D341Med (cell line): ENCODE measurements around the gene KCNK7.

Experiments
- DNase-seq: peaks from one replicate; pipeline ENCODE4 v3.0.0; 2012; ENCODE audit warnings: low spot score

KCNK7 gene

GRCh38 chr11:65627202-65627601 is 31.6 kb upstream of the KCNK7 start:
- no peak for DNase-seq

GRCh38 chr11:65625628-65626342 is 30.2 kb upstream of the KCNK7 start:
- DNase-seq, result peak; percentile 86

- DNase-seq, result no peak
Measured at GRCh38 chr11:65624931-65625627, 29.5 kb upstream of the KCNK7 start.

DNA sequence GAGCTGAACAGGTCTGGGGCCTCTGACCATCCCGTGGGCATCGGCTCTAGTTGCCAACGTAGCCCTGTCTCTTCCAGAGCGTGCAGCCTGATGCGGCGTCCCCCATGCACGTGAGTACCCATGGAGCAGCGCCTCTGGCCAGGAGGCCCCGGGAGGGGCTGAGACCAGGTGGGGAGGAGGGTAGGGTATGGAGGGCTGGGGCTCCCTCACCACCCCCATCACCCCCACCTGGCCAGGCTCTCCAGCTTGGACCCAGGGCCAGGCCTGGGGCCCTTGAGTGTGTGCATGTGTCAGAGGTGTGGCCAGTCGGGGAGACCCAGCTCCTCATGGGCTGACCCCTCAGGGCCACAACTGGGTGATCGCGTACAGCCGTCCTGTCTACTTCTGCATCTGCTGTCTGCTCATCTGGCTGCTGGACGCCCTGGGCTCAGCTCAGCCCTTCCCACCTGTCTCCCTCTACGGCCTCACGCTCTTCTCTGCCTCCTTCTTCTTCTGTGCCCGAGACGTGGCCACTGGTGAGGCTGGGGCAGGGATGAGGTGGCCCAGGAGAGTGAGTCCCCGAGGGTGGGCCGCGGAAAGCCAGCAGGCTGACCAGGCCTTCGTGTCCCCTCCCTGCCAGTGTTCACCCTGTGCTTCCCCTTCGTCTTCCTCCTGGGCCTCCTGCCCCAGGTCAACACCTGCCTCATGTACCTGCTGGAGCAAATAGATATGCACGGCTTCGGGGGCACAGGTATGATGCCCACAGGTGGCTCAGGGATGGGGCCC is 28.4 kb upstream of the KCNK7 start:
- no peak for DNase-seq

GRCh38 chr11:65623177-65623576 is 27.6 kb upstream of the KCNK7 start:
- no peak for DNase-seq

GRCh38 chr11:65622011-65622410 is 26.4 kb upstream of the KCNK7 start:
- no peak for DNase-seq

- DNase-seq, result no peak
Measured at GRCh38 chr11:65621460-65621859, 25.9 kb upstream of the KCNK7 start.

DNA sequence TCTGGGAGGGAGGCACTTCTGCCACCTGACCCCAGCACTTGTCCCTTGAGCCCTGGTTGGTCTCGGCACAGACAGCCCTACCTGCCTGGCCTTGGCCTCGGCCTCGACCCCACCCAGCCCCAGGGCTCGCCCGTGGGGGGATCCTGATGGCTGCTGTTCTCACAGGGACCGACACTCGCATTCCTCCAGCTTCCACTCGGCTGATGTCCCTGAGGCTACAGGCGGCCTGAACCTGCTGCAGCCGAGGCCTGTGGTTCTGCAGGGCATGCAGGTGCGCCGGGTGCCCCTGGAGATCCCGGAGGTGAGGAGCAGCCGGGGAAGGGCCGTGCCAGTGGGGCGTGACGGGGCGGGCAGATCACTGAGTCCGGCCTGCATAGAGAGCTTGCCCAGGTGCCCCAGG is 25.1 kb upstream of the KCNK7 start:
- no peak for DNase-seq

GRCh38 chr11:65619281-65619928 is 23.8 kb upstream of the KCNK7 start:
- DNase-seq, result no peak

DNA sequence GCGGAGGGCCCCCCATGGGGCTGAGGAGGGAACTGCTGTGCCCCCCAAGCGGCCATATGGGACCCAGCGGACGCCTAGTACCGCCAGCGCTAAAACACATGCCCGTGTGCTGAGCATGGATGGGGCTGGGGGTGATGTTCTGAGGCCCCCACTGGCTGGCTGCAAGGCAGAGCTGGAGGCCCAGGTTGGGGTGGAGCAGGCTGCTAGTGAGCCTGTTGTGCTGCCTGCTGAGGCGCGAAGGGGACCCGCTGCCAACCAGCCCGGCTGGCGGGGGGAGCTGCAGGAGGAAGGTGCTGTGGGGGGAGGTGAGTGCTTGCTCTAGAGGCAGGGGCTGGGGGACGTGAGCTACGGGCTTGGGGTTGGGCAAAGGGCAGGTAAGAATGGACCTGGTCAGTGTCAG is 23.2 kb upstream of the KCNK7 start:
- no peak for DNase-seq

- DNase-seq, result no peak
Measured at GRCh38 chr11:65617990-65618751, 22.6 kb upstream of the KCNK7 start.

GRCh38 chr11:65617136-65617850 is 21.7 kb upstream of the KCNK7 start:
- DNase-seq, result no peak

GRCh38 chr11:65616575-65617001 is 21.0 kb upstream of the KCNK7 start:
- no peak for DNase-seq

DNA sequence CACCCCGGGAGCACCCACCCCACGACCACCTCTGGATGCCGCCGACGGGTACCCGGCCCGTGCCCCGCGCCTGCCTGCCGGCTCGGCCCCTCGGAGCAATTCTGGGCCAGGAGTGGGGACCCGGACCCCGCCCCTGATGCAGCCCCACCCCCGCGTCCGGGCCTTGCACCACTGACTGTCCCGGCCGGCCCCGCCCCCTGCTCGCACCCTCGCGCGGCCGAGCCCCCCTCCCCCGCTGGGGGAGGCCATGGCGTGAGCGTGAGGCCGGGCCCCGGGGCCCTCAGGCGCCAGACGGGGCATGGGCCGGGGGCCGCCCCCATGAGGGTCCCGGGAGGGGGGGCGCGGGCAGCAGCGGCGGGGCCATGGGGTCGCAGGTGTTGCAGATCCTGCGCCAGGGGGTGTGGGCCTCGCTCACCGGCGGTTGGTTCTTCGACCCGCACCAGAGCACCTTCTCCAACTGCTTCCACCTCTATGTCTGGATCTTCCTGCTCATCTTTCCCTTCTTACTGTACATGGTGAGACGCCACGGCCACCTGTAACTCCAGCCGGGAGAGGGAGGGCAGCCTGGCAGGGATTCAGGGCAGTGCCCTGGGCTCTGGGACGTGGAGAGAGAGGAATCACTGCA is 20.5 kb upstream of the KCNK7 start:
- no peak for DNase-seq

DNA sequence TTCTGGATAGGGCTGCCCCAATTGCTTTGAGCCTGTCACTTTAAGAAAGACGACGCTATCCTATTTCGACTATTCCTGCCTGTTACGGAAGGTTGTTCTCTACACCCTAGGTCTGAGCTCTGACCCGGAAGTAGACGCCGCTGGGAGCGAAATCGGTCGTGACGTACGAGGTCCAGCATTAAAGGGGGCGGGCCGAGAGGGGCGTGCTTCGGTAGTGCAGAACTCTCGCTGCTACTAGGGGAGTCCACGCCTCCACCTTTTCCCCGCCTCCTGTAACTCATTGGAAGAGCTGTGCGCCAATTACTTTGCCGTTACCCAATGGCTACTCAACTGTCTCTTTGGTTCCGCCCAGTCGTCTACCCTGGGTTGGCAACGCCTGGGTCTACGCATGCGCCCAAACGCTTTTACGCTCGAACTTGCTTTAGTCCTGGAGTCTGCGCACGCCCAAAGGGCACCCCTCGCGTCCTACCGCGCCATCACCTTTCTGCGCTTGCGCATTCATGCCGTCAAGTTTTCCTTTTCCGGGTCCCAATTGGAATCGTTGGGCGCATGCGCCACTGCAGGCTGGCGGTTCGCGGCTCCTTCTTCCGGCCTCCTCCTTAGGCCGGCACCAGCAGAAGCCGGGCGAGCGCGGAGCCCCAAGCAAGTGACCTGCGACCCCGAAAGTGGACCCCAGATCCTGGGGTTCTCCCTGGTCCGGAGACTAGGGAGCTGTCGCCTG is 19.8 kb upstream of the KCNK7 start, which contains the start of gene PCNX3:
TSS of gene PCNX3 (plus strand) at position 548 of the 721 bp plus-strand sequence. CDS start 536 bp downstream, outside the sequence.
- DNase-seq, result peak; percentile 99

DNA sequence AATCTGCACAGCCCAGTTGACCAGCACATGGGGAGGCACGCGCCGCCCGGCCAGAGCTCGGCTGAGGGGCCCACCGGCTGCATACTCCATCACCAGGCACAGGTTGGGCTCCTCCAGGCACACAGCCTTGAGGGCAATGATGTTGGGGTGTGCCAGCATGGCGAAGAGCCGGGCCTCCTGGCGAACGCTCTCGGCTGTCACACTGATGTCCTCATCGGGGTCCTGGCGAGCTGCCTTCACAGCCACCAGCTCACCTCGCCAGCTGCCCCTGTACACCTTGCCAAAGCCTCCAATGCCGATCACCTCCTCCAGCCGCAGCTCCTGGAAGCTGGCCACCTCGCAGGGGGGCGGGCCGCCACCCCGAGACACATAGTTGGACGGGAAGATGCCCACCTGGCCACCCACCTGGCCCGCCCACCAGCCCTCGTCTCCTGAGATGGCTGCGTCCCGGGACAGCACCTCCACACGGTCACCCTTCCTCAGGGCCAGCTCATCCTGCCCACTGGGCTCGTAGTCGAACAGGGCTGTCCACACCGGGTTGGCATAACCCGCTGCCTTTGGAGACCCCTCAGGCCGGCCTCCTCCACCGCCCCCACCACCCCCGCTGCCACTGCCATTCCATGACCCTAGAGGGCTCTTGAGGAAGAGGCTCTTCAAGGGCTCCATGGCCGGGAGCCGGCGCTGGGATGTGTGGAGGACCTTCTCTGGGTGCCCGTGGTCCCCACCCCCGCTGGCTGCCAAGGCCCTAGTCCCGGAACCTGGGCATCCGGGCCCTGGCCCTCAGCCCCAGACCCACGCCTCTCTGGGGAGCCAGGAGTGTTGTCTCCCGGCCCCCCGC is 17.7 kb upstream of the KCNK7 start:
- no peak for DNase-seq

- DNase-seq, result no peak
Measured at GRCh38 chr11:65612691-65613090, 17.1 kb upstream of the KCNK7 start.

- DNase-seq, result no peak
Measured at GRCh38 chr11:65611758-65612603, 16.4 kb upstream of the KCNK7 start.
